Stimulated activated CD8-positive, alpha-beta memory T cell treated with anti-CD3 and anti-CD28 coated beads, Interleukin-12 subunit alpha, Interleukin-12 subunit beta, amount 100 ng/mL, for 4 hours (primary cell): ENCODE measurements around the gene SCLT1.
"Not testable (repeated sequence)": the region's sequence is repeated elsewhere in the genome, so short reads cannot be mapped to it uniquely, and the experiment has no call there.

Experiments
- DNase-seq: peaks from one replicate; pipeline ENCODE4 v3.0.0-alpha.2; 2020; ENCODE audit warnings: low read depth

SCLT1 gene

GRCh38 chr4:129093191-129093920, at the start of gene SCLT1:
SCLT1 (minus strand) TSS chr4:129093539; CDS start chr4:129093103, 436 bp downstream.
- DNase-seq = peak; percentile 89

DNA sequence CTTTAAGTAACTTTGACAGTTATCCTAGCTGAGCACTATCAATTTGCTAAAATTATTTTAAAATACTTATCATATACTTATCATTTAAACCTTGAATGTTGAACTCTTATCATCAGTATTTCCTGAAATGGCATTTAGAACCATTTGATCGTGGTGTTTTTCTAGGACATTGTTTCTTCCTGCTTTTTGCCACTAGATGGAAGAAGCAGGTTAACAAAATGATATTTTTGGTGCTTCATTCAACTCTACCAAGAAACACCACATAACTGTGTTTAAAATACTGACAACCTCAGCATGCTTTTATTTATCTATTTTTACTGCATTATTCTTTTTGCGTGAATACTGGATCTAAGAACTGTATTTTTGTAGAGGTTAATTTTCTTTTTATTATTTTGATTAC, 47.2 kb upstream of the SCLT1 start:
- DNase-seq = no peak

DNA sequence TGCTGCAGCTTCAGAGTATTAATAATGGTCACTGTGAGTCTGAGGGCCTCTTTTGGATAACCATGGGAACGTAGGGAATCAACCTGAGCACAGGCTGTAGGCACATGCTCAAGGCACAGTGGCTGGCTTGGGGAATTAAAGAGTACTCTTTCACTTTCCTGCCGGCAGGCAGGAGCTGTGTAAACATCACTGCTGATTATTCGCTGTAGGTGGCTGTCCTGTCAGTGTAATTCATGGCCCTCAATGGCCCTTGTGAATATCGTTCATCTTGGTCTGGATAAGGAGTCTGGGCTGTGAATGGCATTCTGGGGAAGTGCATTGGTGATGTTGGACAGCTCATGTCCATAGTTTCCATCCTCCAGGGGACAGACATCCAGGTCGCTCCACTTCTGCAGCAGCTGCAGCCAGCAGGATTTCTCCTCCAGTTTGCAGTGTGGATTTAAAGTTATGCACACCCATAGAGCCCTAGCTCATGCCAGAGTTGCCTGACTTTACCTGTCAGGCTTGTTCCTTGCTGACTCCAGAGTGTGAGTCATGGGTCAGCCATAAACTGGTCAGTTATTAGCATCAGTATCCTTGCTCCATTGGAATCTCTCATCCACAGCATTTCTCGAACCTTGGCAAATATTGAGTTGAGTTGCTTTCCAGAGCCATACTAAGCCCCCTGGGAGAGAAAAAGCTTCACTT, 45.6 kb upstream of the SCLT1 start:
- DNase-seq = no peak

DNA sequence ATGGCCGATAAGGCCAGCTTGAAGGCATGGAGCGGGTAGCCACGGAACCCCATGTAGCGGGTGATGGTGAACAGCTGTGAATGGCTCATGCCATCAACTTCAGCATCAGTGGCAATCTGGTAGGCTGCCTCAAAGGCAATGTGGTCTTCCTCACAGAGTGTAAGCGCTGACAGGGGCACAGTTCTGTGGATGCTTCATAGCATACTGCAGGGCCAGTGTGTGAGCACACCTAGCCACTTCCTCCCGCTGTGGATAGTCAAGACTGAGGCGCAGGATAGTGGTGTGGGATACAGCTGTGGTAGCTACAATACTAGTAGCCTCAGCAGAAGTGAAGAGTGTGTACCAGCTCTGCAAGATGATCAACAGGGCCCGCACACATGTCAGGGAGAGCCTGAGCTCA, 43.1 kb upstream of the SCLT1 start:
- no peak for DNase-seq

DNA sequence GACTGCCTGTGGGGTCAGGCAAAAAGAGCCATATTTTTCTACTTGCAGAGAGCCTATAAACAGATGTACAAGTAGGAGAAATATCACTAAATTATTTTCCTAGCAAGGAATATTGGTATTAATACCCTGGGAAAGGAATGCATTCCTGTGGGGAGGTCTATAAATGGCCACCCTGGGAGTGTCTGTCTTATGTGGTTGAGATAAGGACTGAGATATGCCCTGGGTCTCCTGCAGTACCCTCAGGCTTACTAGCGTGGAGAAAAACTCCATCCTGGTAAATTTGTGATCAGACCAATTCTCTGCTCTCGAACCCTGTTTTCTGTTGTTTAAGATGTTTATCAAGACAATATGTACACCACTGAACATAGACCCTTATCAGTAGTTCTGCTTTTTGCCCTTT, 38.0 kb upstream of the SCLT1 start:
- no peak for DNase-seq

GRCh38 chr4:129129143-129129542, 35.8 kb upstream of the SCLT1 start:
- DNase-seq = no peak

DNA sequence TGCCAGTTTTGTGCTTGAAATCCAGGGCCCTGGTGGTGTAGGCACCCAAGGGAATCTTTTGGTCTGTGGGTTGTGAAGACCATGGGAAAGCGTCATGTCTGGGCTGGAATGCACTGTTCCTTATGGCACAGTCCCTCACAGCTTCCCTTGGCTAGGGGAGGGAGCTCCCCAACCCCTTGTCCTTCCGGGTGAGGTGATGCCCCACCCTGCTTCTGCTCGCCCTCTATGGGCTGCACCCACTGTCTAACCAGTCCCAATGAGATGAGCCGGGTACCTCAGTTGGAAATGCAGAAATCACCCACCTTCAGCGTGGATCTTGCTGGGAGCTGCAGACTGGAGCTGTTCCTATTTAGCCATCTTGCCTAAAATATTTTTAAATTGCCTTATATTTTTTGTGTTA, 33.3 kb upstream of the SCLT1 start:
- not testable (repeated sequence) for DNase-seq

DNA sequence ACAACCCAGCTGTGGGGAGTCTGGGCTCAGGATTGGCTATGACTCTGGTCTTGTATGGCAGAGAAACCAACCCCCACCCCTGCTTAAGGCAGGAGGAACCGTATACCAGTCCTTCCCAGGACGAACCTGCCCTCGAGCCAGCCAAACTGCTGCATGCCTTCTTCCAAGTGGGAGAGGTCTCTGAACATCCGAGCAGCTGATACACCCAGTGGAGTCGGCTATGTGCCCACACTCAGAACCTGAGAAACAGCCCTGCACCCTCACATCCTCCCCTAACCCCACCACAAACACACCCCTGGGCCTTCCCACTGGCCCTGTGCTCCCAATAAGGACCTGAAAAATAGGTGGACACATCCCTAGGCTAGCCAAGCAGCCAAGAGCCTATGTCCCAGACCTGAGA, 24.4 kb upstream of the SCLT1 start:
- no peak for DNase-seq

DNA sequence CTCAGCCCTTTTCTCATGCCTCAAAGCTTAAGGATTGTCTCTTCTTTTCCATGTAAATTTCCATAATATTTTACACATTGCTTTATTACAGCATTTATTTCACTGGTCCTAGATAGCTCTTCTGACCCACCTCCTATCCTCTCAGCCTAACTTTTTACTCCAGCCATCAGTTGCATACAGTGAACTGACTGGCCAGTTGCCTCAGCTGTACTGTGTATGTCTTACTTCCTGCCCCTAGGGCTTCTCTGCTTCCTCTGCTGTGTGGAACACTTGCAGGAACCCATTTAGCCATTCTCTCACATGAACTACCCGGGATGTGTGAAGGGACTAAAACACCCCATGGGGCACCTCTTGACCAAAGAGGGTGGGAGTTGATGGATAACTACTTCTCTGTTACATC, 20.6 kb upstream of the SCLT1 start:
- DNase-seq = no peak

DNA sequence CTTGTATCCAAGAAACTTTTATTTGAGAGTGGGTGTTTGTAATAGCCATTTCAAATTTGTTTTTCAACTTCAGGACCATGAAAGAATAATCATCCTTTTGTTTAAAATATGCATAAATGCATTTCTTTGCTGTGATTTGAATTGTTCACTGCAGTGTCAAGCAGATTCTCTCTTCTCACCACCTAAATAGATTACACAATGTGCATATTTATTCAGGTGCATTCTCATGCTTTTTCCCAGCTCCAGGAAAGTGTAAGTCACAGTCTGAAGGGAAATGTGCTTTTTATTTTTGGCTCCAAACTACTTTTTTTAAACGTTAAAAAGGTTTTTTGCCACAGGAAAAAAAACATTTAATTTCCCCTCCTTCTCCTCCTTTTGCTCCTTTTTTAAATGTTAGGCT, 20.1 kb upstream of the SCLT1 start:
- DNase-seq = no peak

GRCh38 chr4:129111919-129112318, 18.6 kb upstream of the SCLT1 start:
- DNase-seq = no peak

DNA sequence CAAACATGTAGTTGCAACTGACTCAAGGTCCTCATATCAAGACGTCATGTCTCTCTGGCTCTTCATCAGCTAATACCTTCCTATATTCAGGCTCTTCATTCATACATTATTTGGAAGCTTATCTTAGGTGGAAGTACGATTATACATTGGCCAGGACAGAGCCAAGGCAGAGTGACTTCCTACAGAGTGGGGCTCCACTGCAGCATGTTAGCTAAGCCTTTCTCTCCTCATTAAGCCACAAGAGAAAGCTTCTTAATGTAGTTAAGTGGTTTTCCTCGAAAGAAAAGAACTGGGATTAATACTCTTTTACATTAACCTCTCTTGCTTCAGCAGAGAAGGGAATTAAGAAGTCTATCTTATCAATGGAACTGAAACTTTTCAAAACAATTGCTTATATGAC, 17.6 kb upstream of the SCLT1 start:
- DNase-seq = no peak

- no peak for DNase-seq
Observed at GRCh38 chr4:129109965-129110824, 16.9 kb upstream of the SCLT1 start.

- DNase-seq = no peak
Observed at GRCh38 chr4:129098531-129099001, 5.2 kb upstream of the SCLT1 start.

- DNase-seq = peak; percentile 59
Observed at GRCh38 chr4:129095811-129096454, 2.6 kb upstream of the SCLT1 start, which contains the start of gene C4orf33. C4orf33 (plus strand) TSS chr4:129096152; CDS start chr4:129102611, 6,459 bp downstream.

- no peak for DNase-seq
Observed at GRCh38 chr4:129094347-129094746, 1.0 kb upstream of the SCLT1 start.

DNA sequence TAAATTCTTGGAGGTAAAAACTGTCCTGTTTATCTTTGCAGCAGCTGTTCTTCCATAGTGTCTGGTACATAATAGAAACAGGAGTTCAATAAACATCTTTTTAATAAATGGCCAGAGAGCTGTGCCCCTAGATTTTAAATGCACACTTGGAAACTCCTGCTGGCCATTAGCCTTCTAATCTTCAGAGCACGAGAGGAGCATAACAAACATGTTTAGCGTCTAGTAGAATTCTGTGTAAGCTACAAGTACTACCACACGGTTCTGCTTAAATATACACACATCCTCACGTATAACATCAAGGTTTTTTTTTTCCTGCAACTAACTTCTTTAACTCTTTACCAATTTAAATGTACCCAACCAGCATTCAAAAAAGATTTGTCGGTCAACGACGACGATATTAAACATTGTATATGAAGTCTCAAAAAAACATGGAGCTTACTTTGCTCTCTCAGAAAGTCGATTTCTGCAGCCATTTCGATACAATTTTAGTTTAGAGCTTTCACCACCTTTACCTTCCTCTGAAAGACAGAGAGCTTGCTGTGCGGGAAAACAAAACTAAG, 628 bp downstream of the SCLT1 start:
- DNase-seq = no peak

- DNase-seq = no peak
Observed at GRCh38 chr4:129087516-129087915, 5.8 kb downstream of the SCLT1 start.

- DNase-seq = no peak
Observed at GRCh38 chr4:129085472-129085871, 7.9 kb downstream of the SCLT1 start.

GRCh38 chr4:129082302-129082701, 11.0 kb downstream of the SCLT1 start:
- DNase-seq = no peak

- DNase-seq = no peak
Observed at GRCh38 chr4:129080129-129080528, 13.2 kb downstream of the SCLT1 start.

GRCh38 chr4:129077326-129077725, 16.0 kb downstream of the SCLT1 start:
- no peak for DNase-seq
